Adrenal gland (tissue), 12 donors: Measurements from ENCODE around the gene SLC13A5. TPM values are rescaled to one million over a fixed set of nuclear protein-coding genes. Genes with fewer than 3 reads are reported as not detected.

Experiments used
- DNase-seq, 7 donors: peaks; one replicate each; pipeline ENCODE4 v3.0.0-alpha.2; 2019 to 2020
- H3K27ac ChIP-seq, 5 donors: fragments of 200-600 bp; sonication (generic) in 4 of 5; 1 replicate in 3 of 5; 2 replicates in 2 of 5; pipeline versions ENCODE4 v1.5.1 to v1.8.0; 2016 to 2020; ENCODE audit warnings: mild to moderate bottlenecking in 1 of 5
- H3K27me3 ChIP-seq: fragments of 200-600 bp; 2 replicates; pipeline ENCODE4 v1.8.0; 2021
- H3K36me3 ChIP-seq, 2 donors: fragments of 200-600 bp; replicated peaks in 1 of 2; 1 replicate in 1 of 2; 2 replicates in 1 of 2; pipeline versions ENCODE4 v1.5.1 to v1.8.0; 2018 to 2022
- H3K4me1 ChIP-seq, 2 donors: fragments of 200-600 bp; replicated peaks in 1 of 2; 1 replicate in 1 of 2; 2 replicates in 1 of 2; pipeline versions ENCODE4 v1.5.1 to v1.8.0; 2018 to 2021
- H3K4me3 ChIP-seq, 4 donors: fragments of 200-600 bp; sonication (generic) in 3 of 4; one replicate each; pipeline ENCODE4 v1.5.1; 2016 to 2018
- H3K9me3 ChIP-seq, 3 donors: fragments of 200-600 bp; sonication (generic) in 1 of 3; replicated peaks in 1 of 3; 1 replicate in 2 of 3; 2 replicates in 1 of 3; pipeline versions ENCODE4 v1.5.1 to v1.8.0; 2016 to 2021
- POLR2A ChIP-seq, 2 donors: fragments of 450-650 bp; IDR thresholded peaks; one replicate each; pipeline ENCODE4 v1.6.1; 2017; ENCODE audit warnings: antibody characterized with exemption in 2 of 2, mild to moderate bottlenecking in 2 of 2, moderate library complexity in 1 of 2
- WGBS, 4 donors: extraction: QIAGEN DNeasy Blood & Tissue Kit in 2 of 4; methylation state at CpG; one replicate each; pipeline versions ENCODE4 v1.1.5 to v1.1.7; 2013 to 2017; 5-methylcytosine and 5-hydroxymethylcytosine counted together
- intact Hi-C, 2 donors: fragments of 100-400 bp; cut with DNase I; formaldehyde crosslinking; loops; one replicate each; pipeline versions ENCODE4 v1.14.1 to v1.15.0; 2022 to 2023
- polyA plus RNA-seq, 3 donors: library from polyadenylated mRNA; stranded (reverse); fragments of 200-250 nt in 2 of 3; fragments of 350-450 nt in 1 of 3; fragmentation: Illumina TruSeq in 1 of 3; extraction: RNeasy Lipid Tissue Mini Kit (QIAGEN cat#74804) in 1 of 3; gene quantifications; one replicate each; pipeline ENCODE4 v1.2.3, GENCODE V29; 2013 to 2014
- total RNA-seq, 9 donors: library from RNA; depleted of rRNA in 4 of 9; stranded (reverse); fragments of >200 nt in 4 of 9; fragments of 120-200 nt in 1 of 9; fragmentation: NEBNext Ultra II Directional in 1 of 9; extraction: Animal tissue kit (Norgen Biotek cat#: 25700) in 1 of 9; gene quantifications; one replicate each; pipeline versions ENCODE4 v1.1.0 to v1.2.4, GENCODE V29; 2013 to 2023
- TF ChIP-seq, protein P1 (sequence below), 6 experiments: fragments of 450-650 bp in 4 of 6; fragments of 200-600 bp in 2 of 6; sonication (generic) in 1 of 6; IDR thresholded peaks; 1 replicate in 5 of 6; 2 replicates in 1 of 6; pipeline versions ENCODE4 v1.5.1 to v1.8.0; 2016 to 2021; ENCODE audit warnings: antibody characterized with exemption in 6 of 6, mild to moderate bottlenecking in 2 of 6, moderate library complexity in 1 of 6
- donor health status: healthy with polysubstance abuse.
- donor health status: Bipolar disorder and iron deficiency.
- donor health status: DM: yes; HTN: yes; CAD: no.
- donor health status: DM: no; HTN: no; CAD: no.
- donor health status: DM: no; HTN: no; CAD: no.
- donor health status: DM: yes; HTN: yes; CAD: no.

The SLC13A5 gene
- total and polyA plus RNA-seq, 12 donors, result 0.97 to 7.2 (median 3.6) TPM; not detected in 2

DNA sequence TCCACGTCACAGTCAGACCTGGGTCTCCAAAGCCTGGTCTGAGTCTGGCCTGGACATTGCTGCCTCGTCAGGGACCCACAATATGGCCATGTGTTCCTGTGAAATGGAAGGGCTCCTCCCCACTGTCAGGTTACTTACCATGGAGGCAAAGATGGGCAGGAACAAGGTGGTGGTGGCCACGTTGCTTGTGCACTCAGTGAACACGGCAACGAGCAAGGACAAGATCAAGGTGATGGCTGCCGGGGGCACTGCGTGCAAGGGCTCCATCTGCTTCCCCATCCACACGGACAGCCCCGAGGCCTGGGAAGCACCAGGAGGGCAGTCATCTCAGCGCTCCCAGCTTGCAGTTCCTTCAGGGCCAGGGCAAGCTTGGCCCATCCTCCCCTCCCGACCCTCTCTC, 22.5 kb downstream of the SLC13A5 start:
- H3K36me3 ChIP-seq, result no peaks in the 10 kb centered on the region
- DNase-seq, result no peak
- H3K4me3 ChIP-seq, result no peak overlapping the region
- H3K4me1 ChIP-seq, result no peaks in the 10 kb centered on the region
- intact Hi-C loops, result no loop called here
- H3K27me3 ChIP-seq, result no peaks in the 10 kb centered on the region
- TF ChIP-seq POLR2A (IDR thresholded peaks at IDR 0.05), result no peak
- TF ChIP-seq, protein P1, sequence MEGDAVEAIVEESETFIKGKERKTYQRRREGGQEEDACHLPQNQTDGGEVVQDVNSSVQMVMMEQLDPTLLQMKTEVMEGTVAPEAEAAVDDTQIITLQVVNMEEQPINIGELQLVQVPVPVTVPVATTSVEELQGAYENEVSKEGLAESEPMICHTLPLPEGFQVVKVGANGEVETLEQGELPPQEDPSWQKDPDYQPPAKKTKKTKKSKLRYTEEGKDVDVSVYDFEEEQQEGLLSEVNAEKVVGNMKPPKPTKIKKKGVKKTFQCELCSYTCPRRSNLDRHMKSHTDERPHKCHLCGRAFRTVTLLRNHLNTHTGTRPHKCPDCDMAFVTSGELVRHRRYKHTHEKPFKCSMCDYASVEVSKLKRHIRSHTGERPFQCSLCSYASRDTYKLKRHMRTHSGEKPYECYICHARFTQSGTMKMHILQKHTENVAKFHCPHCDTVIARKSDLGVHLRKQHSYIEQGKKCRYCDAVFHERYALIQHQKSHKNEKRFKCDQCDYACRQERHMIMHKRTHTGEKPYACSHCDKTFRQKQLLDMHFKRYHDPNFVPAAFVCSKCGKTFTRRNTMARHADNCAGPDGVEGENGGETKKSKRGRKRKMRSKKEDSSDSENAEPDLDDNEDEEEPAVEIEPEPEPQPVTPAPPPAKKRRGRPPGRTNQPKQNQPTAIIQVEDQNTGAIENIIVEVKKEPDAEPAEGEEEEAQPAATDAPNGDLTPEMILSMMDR (IDR thresholded peaks at IDR 0.05), result no peak
- H3K9me3 ChIP-seq, result no peaks in the 10 kb centered on the region
- 85 to 89% (median 88%) methylated on average over 10 to 11 of the region's 11 CpGs for WGBS, 4 donors
- H3K27ac ChIP-seq, result no peak overlapping the region

DNA sequence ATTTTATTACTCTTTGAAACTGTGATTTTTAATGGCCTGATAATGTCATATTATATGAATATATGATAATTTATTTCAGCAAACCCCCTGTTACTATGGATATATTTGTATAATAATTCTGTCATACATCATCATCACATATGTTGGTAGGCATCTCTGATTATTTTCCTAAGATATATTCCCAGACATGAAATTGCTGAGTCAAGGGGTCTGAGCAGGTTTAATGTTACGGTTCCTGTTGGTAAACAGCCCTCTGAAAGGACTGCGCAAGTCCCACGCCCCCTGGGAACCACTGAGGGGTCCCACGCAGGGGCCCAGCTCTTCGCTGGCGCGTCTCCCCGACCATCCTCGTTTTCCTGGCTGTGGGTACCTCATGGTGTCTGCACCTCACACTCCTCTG, 24.2 kb downstream of the SLC13A5 start:
- Histone ChIP-seq H3K9me3 (no peaks in the 10 kb centered on the region), H3K4me3 (no peak overlapping the region)
- WGBS, 4 donors, result 85 to 93% (median 87%) methylated on average over 9 of the region's 9 CpGs

DNA sequence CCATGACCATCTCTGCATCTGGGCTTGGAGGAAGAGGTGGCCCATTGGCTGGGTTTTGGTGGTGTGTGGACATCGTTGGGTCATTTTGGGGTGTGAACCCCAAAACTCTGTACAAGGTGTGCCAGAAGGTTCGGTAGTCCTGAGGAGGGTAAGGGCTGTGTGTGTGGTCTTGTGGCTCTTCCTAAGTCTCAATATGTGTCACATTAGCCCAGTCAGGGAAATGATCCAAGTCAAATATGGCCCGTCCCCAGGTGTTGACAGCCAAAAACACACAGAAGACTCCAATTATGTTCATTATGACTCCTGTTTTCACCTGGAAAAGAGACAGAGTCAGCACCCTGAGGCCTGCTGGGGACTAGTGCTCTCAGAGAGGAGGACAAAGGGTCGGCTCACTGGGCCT, 27.1 kb downstream of the SLC13A5 start:
- no peaks in the 10 kb centered on the region for H3K9me3 ChIP-seq
- 85 to 91% (median 89%) methylated on average over 4 of the region's 4 CpGs for WGBS, 4 donors
- H3K4me3 ChIP-seq, result no peak overlapping the region
- H3K36me3 ChIP-seq, result no peaks in the 10 kb centered on the region
- H3K27me3 ChIP-seq, result no peaks in the 10 kb centered on the region
- intact Hi-C loops, result no loop called here
- no peaks in the 10 kb centered on the region for H3K4me1 ChIP-seq
- TF ChIP-seq, protein P1 (IDR thresholded peaks at IDR 0.05), result no peak
- no peak for TF ChIP-seq POLR2A (IDR thresholded peaks at IDR 0.05)
- DNase-seq, result no peak
- no peak overlapping the region for H3K27ac ChIP-seq

More for the DNA sequence above, 24.2 kb downstream of the SLC13A5 start:
- no peaks in the 10 kb centered on the region for H3K4me1 ChIP-seq
- H3K27ac ChIP-seq, result no peak overlapping the region
- intact Hi-C loops, result no loop called here
- DNase-seq, result no peak
- H3K27me3 ChIP-seq, result no peaks in the 10 kb centered on the region
- H3K36me3 ChIP-seq, result no peaks in the 10 kb centered on the region
- TF ChIP-seq POLR2A (IDR thresholded peaks at IDR 0.05), result no peak
- TF ChIP-seq, protein P1 (IDR thresholded peaks at IDR 0.05), result no peak

DNA sequence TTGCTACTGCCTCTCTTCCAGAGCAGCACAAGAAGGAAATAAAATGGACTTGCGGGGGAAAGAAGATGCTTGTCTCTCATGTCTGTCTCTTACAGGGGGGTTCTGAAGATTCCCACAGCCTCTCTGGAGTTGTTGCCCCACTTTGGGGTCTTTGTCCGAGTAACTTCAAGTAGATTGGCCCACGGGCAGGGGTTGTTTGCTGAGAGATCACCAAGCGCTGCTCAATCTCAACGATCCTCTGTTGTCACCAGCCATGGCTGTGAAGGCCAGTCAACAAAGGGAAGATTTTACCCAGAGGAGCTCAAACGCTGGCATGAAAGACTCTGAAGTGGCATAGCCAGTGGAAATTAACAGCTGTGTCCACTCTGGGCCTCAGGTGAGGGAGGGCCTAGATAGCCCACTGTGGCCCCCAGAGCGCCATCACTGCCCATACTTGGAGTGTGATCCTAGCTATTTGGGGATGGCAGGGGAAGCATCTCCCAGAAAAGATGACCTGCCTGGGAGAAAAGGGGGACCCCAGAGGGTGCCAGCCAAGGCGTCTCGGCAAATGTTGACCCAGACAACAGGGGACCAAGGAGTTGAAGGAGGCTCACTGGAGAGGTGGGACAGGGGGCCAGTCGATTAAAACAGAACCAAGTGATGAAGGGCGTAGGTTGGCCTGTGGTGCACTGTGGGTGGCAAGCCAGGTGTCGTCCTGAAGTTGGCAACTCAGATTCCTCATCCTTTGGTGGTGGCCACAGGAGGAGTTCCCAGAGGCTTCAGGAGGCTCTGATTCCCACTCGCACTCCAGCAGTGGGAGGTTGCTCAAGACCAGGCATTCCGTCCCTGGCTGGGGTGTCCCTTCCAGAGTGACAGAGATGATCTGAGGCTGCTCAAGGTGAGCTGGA, 28.0 kb downstream of the SLC13A5 start:
- intact Hi-C loops, result no loop called here
- H3K4me1 ChIP-seq, result no peaks in the 10 kb centered on the region
- 81 to 88% (median 82%) methylated on average over 13 to 14 of the region's 14 CpGs for WGBS, 4 donors

More for the DNA sequence above, 28.0 kb downstream of the SLC13A5 start:
- no peak overlapping the region for H3K4me3 ChIP-seq
- H3K27me3 ChIP-seq, result no peaks in the 10 kb centered on the region
- no peaks in the 10 kb centered on the region for H3K9me3 ChIP-seq
- no peaks in the 10 kb centered on the region for H3K36me3 ChIP-seq
- no peak overlapping the region for H3K27ac ChIP-seq
- no peak for DNase-seq
- no peak for TF ChIP-seq POLR2A (IDR thresholded peaks at IDR 0.05)
- TF ChIP-seq, protein P1 (IDR thresholded peaks at IDR 0.05), result no peak
